ENCODE data around the gene GOLGA6L10.
"Not testable (repeated sequence)": the region's sequence is repeated elsewhere in the genome, so short reads cannot be mapped to it uniquely, and the experiment has no call there.

Gene GOLGA6L10, protein sequence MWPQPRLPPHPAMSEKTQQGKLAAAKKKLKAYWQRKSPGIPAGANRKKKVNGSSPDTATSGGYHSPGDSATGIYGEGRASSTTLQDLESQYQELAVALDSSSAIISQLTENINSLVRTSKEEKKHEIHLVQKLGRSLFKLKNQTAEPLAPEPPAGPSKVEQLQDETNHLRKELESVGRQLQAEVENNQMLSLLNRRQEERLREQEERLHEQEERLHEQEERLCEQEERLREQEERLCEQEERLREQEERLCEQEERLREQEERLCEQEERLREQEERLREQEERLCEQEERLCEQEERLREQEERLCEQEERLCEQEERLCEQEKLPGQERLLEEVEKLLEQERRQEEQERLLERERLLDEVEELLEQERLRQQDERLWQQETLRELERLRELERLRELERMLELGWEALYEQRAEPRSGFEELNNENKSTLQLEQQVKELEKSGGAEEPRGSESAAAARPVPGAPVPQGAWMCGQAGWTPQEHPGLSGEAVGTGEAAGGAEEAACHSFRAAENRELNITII

GRCh38 chr15:82349375-82349774 lies at the start of gene GOLGA6L10:
TSS of gene GOLGA6L10 (minus strand) at chr15:82349475. CDS start at chr15:82349375, 100 bp downstream.
- DNase-seq (ENCODE audit: low read depth): not testable (repeated sequence)

DNA sequence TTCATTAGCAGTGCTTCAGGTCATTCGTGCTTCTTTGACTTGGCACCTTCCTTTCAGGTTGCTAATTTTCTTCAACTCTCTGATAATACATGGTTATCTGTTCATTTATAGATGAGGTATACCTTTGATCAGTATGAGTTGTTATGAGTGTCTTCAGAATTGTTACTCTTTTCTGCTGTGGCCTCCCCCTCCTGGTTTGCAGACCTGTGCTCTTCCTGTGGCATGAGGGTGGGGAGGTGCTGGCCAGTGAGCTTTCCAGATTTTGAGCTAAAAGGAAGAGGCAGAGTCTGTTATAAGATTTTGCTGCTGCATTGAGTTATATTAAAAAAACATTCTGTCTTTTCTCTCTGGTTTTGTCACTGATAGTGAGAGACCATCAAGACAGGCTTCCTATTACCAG lies 49.5 kb upstream of the GOLGA6L10 start:
- no peak for DNase-seq (ENCODE audit: low read depth)

- DNase-seq (ENCODE audit: low read depth): no peak
Observed at GRCh38 chr15:82397817-82398216, 48.5 kb upstream of the GOLGA6L10 start.

DNA sequence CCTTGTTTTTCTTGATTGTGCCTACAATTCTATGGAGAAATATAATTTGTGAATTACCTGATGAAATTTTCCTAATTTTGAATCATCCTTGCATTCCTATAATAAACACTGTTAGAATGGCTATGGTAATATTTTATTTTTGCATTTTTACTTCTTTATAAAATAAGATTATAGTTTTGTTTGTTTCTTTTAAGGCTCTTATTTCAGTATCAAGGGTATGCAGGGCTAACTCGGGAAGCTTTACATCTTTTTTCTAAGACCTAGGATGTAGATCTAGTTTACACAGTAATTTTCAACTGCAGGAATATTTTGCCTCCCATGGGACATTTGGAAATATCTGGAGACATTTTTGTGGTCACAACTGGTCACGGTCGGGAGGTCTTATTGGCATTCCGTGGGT lies 46.5 kb upstream of the GOLGA6L10 start:
- not testable (repeated sequence) for DNase-seq (ENCODE audit: low read depth)

- no peak for DNase-seq (ENCODE audit: low read depth)
Observed at GRCh38 chr15:82393671-82394070, 44.4 kb upstream of the GOLGA6L10 start.

- DNase-seq (ENCODE audit: low read depth): not testable (repeated sequence)
Observed at GRCh38 chr15:82392077-82392476, 42.8 kb upstream of the GOLGA6L10 start.

DNA sequence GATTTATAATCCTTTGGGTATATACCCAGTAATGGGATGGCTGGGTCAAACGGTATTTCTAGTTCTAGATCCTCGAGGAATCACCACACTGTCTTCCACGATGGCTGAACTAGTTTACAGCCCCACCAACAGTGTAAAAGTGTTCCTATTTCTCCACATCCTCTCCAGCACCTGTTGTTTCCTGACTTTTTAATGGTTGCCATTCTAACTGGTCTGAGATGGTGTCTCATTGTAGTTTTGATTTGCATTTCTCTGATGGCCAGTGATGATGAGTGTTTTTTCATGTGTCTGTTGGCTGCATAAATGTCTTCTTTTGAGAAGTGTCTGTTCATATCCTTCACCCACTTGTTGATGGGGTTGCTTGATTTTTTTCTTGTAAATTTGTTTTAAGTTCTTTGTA lies 40.9 kb upstream of the GOLGA6L10 start:
- not testable (repeated sequence) for DNase-seq (ENCODE audit: low read depth)

DNA sequence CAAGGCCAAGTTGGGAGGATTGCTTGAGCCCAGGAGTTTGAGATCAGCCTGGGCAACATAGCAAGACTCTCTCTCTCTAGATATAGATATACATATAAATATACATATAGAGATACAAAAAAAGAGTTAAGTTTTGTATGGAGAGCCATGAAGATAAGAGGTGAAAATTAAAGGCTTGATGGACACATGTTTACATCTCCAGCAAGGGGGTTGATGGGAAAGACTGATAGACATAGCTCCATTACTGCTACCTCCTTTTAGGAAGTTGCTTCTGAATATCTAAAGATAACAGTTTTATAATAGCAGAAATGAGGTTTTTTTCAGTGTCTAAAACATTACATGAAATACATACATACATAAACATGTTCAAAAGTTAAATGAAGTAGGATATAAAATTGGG lies 37.9 kb upstream of the GOLGA6L10 start:
- not testable (repeated sequence) for DNase-seq (ENCODE audit: low read depth)

DNA sequence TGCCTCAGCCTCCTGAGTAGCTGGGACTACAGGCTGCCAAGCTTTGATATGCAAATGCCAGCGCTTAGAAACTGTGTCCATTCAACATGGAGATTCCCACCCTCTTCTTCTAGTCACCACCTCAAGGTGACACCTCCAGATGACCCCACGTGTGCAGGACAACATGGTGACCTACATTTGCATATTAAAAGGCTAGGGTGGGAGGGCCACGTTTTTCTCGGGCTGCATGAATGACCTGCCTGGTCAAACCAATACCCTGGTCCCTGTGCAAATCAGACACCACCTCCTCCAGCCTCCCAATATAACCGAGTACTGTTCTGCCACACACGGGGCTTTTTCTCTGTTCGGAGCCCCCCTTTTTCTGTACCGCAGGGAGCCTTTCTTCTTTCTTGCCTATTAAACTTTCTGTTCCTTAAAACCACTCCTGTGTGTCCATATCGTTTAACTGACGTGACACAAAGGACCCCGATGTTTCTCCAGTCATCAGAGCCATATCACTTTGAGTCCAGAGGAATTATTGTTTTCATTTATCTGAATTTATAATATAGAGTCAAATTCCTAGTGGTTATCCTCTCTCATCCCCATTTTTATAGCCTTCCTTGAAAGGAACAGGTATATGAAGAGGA lies 32.2 kb upstream of the GOLGA6L10 start:
- DNase-seq (ENCODE audit: low read depth): not testable (repeated sequence)

DNA sequence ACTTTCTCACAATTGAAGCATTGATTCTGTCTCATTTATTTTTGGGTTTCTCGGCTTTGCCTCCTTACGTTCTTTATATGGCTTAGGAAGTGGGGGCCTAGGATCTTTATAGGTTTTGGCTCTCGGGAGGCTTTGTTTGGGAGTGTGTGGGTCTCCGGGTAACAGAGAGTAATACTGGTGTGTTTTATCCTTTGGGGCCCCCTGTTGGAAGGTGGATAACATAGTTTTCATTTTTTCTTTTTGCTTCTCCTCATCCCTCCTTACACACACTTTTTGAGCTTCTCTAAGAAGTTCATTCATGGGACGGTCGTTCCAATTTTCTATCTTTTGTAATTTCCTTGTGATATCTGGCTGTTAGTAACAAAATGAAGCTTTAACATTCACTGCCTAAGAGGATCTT lies 30.3 kb upstream of the GOLGA6L10 start:
- DNase-seq (ENCODE audit: low read depth): not testable (repeated sequence)

GRCh38 chr15:82373661-82374060 lies 24.4 kb upstream of the GOLGA6L10 start:
- not testable (repeated sequence) for DNase-seq (ENCODE audit: low read depth)

- no peak for DNase-seq (ENCODE audit: low read depth)
Observed at GRCh38 chr15:82371656-82372055, 22.4 kb upstream of the GOLGA6L10 start.

DNA sequence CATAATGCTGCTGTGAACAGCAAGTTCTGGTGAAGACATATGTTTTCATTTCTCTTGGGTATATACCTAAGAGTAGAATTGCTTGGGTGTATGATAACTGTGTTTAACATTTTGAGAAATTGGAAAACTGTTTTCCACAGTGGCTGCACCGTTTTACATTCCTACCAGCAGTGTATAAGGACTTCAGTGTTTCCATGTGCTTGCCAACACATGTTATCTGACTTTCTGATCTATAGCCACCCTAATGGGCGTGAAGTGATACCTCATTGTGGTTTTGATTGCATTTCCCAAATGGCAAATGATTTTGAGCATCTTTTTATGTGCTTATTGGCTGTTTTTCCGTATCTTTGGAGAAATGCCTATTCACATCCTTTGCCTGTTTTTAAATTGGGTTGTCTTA lies 18.5 kb upstream of the GOLGA6L10 start:
- DNase-seq (ENCODE audit: low read depth): not testable (repeated sequence)

DNA sequence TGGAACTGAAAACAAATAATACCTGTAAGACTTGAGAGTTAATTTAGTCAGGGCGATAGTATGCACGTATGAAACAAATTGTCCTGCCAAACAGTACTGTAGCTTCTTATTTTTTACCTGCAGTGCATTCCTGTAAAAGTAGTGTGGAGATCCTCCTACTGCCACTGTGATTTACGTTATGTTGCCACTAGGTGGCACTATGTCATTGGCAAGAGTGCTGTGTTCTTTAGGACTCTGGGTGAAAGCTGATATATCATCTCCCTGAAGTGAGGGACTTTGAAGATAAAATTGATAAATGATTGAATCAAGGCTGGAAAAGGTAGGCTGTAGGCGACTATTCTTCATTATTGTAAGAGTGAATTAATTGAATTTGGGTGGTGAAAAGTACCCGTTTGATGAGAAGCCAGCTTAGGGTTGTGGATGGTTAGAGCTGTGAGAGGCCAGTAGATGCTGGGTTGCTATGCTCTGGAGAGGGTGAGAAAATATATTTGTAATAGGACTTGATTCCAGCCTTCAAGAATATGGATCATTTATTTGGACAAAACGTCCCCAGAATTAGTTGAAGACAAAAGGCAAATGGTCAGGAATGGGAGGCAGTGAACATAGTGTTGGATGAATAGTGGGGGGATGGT lies 16.5 kb upstream of the GOLGA6L10 start:
- not testable (repeated sequence) for DNase-seq (ENCODE audit: low read depth)

- DNase-seq (ENCODE audit: low read depth): not testable (repeated sequence)
Observed at GRCh38 chr15:82364548-82364947, 15.3 kb upstream of the GOLGA6L10 start.

DNA sequence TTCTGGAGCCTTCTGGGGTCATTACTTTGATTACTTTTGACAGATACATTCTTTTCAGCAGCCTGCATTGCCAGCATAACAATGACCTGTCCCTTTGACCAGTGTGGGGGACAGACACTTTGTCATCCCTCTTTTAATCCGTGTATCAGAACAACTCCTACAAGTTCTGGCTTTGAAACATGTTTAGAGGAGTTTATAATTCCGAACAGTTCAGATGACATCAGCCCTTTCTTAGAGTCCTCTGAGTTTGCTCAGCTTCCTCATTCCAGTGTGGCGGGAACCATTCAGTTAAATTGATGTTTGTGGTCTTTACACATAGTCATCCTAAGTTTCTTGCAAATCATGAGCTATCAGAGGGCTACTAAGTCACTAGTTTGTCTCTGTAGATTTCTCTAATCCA lies 13.5 kb upstream of the GOLGA6L10 start:
- DNase-seq (ENCODE audit: low read depth): not testable (repeated sequence)

DNA sequence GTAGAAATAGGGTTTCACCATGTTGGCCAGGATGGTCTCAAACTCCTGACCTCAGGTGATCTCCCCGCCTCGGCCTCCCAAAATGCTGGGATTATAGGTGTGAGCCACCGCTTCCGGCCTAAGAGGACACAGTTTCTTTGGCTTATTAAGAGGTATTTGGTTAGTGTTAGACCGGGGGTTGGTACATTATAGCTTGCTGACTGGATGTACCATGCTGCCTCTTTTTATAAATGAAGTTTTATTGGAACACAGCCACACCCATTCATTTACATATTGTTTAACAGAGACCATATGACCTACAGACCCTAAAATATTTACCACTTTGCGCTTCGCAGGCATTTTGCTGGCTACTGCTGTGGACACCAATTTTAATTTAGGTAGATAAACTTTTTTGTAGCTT lies 11.3 kb upstream of the GOLGA6L10 start:
- not testable (repeated sequence) for DNase-seq (ENCODE audit: low read depth)

- DNase-seq (ENCODE audit: low read depth): not testable (repeated sequence)
Observed at GRCh38 chr15:82355055-82355454, 5.8 kb upstream of the GOLGA6L10 start.

GRCh38 chr15:82354546-82354945 lies 5.3 kb upstream of the GOLGA6L10 start:
- not testable (repeated sequence) for DNase-seq (ENCODE audit: low read depth)

DNA sequence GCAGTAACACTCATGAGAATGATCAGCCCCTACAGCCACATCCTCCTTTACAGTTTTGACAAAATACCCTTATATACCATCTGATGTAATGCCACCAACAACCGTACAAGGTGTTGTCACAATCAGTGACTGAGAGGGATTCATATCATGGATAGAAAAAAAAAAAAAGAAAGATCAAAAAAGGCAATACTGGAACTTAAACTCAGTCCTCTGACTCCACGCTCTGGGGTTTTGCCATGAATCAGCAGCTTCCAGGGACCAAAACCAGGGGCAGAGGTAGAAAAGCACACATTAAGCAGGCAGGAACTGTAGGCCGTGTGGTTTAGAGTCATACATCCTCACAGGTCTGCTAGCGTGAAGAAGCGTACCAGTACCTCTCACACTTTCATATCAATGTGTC lies 1.6 kb downstream of the GOLGA6L10 start:
- not testable (repeated sequence) for DNase-seq (ENCODE audit: low read depth)

DNA sequence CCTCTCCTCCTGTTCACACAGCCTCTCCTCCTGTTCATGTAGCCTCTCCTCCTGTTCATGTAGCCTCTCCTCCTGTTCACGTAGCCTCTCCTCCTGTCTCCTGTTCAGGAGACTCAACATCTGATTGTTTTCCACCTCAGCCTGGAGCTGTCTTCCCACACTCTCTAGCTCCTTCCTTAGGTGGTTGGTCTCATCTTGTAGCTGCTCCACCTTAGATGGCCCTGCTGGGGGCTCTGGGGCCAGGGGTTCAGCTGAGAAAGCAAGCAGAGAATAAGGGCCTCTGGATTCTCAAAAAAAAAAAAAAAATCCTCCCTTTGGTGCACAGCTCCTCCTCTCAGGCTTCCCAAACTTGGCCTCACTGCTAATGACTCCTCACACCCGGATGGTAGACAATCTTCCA lies 4.1 kb downstream of the GOLGA6L10 start:
- not testable (repeated sequence) for DNase-seq (ENCODE audit: low read depth)

GRCh38 chr15:82344421-82344820 lies 4.9 kb downstream of the GOLGA6L10 start:
- not testable (repeated sequence) for DNase-seq (ENCODE audit: low read depth)

DNA sequence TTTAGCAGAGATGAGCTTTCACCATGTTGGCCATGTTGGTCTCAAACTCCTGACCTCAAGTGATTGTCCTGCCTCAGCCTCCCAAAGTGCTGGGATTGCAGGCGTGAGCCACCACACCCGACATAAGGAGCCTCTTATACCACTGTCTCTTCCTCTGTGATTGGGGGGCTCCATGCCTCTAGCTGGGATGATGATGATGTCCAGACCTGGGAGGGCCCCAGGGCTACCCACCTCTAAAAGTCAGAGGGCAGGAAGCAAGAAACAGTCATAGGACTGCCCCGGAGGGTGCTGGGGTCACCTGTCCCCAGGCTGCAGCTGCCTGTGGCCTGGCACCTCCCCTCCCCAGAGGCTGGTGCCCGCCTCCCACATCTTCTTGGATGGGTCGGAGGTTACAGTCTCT lies 5.4 kb downstream of the GOLGA6L10 start:
- DNase-seq (ENCODE audit: low read depth): not testable (repeated sequence)
